HG03558 (cell line): ENCODE measurements around the gene RPP14.
"Not testable (repeated sequence)": the region's sequence is repeated elsewhere in the genome, so short reads cannot be mapped to it uniquely, and the experiment has no call there.

ENCODE experiments used
- ATAC-seq: cut with Tn5 transposase; IDR thresholded peaks from one replicate; pipeline ENCODE4 v1.9.1; 2021; ENCODE audit warnings: moderate number of reproducible peaks; ENCODE audit not compliant: unreplicated experiment; ENCODE audit errors: extremely low read depth

Gene RPP14

GRCh38 chr3:58290446-58290845, 15.6 kb upstream of the RPP14 start:
- ATAC-seq: not testable (repeated sequence)

- ATAC-seq: no peak
Observed at GRCh38 chr3:58291671-58292338, 14.2 kb upstream of the RPP14 start.

- no peak for ATAC-seq
Observed at GRCh38 chr3:58292866-58293265, 13.2 kb upstream of the RPP14 start.

- no peak for ATAC-seq
Observed at GRCh38 chr3:58293516-58293915, 12.5 kb upstream of the RPP14 start.

GRCh38 chr3:58296269-58296668, 9.8 kb upstream of the RPP14 start:
- ATAC-seq: no peak

GRCh38 chr3:58296843-58297242, 9.2 kb upstream of the RPP14 start:
- no peak for ATAC-seq

GRCh38 chr3:58298190-58298589, 7.9 kb upstream of the RPP14 start:
- no peak for ATAC-seq

- no peak for ATAC-seq
Observed at GRCh38 chr3:58299075-58299474, 7.0 kb upstream of the RPP14 start.

- ATAC-seq: no peak
Observed at GRCh38 chr3:58299839-58300516, 6.1 kb upstream of the RPP14 start.

GRCh38 chr3:58307639-58308215, 1.7 kb downstream of the RPP14 start:
- no peak for ATAC-seq

- ATAC-seq: no peak
Observed at GRCh38 chr3:58308728-58309127, 2.7 kb downstream of the RPP14 start.

GRCh38 chr3:58317811-58318210, 11.8 kb downstream of the RPP14 start:
- no peak for ATAC-seq

GRCh38 chr3:58321791-58322190, 15.7 kb downstream of the RPP14 start:
- no peak for ATAC-seq

- no peak for ATAC-seq
Observed at GRCh38 chr3:58322793-58323192, 16.7 kb downstream of the RPP14 start.

GRCh38 chr3:58323529-58324390, 17.7 kb downstream of the RPP14 start:
- ATAC-seq: no peak

GRCh38 chr3:58324391-58325390, 18.6 kb downstream of the RPP14 start:
- ATAC-seq: no peak

GRCh38 chr3:58325525-58325992, 19.5 kb downstream of the RPP14 start:
- ATAC-seq: no peak

- ATAC-seq: no peak
Observed at GRCh38 chr3:58326267-58326900, 20.3 kb downstream of the RPP14 start.
